ENCODE measurements around the gene SRI.

The SRI gene

DNA sequence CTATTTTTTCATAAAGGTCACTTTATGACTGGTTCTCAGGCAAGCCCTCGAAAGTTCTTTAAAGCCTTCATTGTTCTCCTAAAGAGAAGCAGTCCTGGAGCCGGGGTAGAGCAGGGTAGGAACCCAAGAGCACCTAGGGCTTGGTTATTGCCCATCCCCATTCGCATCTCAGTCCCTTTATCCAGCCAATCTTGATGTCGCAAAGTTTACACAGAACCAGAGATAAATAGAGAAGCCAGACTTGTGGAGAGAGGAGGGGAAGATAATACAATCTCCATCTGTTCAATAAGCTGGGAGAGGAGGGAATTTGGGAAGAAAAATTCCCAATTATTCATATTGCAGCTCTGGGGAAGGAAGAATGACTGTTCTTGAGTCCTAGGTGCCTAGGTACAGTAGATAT, 6.4 kb upstream of the SRI start:
- no peak for DNase-seq (ENCODE audit: low spot score)

GRCh38 chr7:88224601-88225275, 4.9 kb upstream of the SRI start:
- DNase-seq (ENCODE audit: low spot score), result no peak

DNA sequence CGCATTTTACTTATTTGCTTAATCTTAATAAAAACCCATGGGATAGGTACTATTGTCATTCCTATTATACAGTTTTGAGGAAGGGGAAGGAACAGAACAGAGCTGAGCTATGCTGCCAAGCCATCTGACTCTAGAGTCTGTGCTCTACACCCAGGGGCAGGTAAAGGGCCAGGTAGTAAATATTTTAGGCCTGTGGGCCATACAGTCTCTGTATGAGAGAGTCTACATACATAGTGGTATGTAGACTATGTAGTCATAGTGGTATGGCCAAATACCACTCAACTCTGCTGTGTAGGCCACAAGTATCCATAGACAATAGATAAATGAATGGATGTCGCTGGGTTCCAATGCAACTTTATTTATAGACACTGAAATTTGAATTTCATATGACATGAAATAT, 3.4 kb upstream of the SRI start:
- DNase-seq (ENCODE audit: low spot score), result no peak

- peak; percentile 45 for DNase-seq (ENCODE audit: low spot score)
Measured at GRCh38 chr7:88218836-88219605, 817 bp downstream of the SRI start.

GRCh38 chr7:88218429-88218745, 1.5 kb downstream of the SRI start:
- no peak for DNase-seq (ENCODE audit: low spot score)

DNA sequence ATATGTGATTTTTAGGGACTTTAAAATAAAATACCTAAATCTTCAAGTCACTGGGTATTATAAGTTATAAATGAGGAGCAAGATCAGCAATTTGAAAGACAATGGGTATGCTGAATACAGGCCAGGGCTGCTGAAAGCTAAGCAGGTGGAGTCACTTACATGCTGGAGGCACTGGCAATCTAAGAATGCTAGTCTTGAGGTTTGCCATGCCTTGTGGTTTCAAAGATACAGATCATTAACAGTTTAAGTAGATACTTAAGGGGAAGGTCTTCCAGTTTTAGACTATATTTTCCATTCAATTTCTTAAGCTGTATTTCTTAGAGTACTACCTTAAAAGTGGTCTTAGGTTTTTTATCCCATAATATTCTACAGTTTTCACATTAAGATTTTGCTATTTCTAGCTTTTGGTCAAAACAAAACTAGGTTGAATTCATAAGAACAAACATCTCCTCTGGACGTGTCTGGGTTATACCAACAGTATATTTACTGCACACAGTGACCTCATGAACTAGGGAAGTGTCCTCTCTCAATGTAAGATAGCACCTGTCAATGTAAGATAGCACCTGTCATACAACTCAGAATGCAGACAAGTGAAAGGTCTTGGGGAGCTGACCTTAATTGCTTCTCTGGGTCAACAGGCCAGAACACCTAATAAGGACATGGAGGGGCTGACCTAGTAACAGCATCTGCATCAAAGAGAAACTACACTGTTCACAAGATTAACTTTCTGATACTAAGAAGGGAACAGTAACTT, 2.0 kb downstream of the SRI start:
- peak; percentile 23 for DNase-seq (ENCODE audit: low spot score)

- no peak for DNase-seq (ENCODE audit: low spot score)
Measured at GRCh38 chr7:88216276-88216675, 3.6 kb downstream of the SRI start.

- DNase-seq (ENCODE audit: low spot score), result no peak
Measured at GRCh38 chr7:88215295-88215694, 4.5 kb downstream of the SRI start.

- DNase-seq (ENCODE audit: low spot score), result no peak
Measured at GRCh38 chr7:88214456-88214855, 5.4 kb downstream of the SRI start.

- no peak for DNase-seq (ENCODE audit: low spot score)
Measured at GRCh38 chr7:88212918-88213317, 6.9 kb downstream of the SRI start.

GRCh38 chr7:88208521-88208920, 11.3 kb downstream of the SRI start:
- no peak for DNase-seq (ENCODE audit: low spot score)

DNA sequence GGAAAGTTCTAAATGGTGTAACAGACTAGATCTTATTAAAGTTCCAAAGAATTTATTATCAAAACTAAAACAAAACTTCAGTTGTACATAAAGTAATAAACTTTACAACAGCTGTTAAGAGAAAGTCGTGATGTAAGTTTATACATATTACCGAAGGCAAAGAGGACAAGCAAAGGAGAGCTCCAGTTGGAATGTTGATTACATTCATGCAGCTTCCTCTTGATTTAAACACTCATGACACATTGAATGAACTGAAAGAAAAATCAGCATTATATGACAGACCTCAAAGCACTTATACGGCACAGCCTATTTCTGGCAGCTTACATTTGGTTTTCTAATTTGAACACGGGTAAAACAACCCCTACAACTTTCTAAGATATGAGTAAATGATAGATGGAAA, 13.6 kb downstream of the SRI start:
- no peak for DNase-seq (ENCODE audit: low spot score)

DNA sequence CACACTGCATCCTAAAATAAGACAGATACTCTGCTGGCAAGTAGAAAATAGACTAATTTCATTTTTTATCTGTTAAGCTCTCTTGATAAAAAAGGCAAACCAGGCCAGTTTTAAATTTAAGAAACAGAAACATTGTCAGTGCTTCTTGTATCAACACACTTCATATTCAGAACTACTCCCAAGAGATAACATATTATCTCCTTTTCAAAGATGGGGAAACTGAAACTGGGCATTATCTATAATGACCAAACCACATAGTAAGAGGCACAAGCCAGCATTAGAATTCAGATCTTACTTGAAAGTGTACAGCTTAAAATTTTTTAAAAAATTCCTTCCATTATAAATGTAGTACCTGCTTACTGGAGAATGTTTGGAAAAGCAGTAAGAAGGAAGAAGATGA, 14.7 kb downstream of the SRI start:
- no peak for DNase-seq (ENCODE audit: low spot score)

DNA sequence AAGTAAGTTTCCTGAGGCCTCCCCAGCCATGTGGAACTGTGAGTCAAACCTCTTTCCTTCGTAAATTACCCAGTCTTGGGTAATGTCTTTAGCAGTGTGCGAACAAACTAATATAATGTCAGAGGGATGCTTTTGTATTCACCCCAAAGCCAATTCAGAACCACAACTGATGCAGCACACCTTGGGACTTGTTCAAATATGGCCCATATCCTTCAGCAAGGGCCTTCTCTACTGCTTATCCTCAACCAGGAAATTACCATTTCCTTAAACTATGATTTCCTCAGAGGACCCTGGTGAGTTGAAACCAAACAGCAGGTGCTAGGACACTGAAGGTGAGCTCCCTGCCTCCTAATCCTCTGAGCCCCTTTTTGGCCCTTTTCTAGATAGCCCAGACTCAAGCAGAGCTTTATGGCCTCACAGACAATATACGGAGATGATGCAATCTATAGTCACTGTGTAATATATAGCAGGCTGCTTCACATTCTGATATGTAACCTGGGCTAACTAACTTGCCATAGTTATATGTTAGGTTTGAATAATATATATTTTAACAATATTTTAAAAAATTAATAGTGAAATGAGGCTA, 15.2 kb downstream of the SRI start:
- no peak for DNase-seq (ENCODE audit: low spot score)

GRCh38 chr7:88203401-88203800, 16.4 kb downstream of the SRI start:
- DNase-seq (ENCODE audit: low spot score), result no peak

GRCh38 chr7:88202799-88203198, 17.0 kb downstream of the SRI start:
- no peak for DNase-seq (ENCODE audit: low spot score)

DNA sequence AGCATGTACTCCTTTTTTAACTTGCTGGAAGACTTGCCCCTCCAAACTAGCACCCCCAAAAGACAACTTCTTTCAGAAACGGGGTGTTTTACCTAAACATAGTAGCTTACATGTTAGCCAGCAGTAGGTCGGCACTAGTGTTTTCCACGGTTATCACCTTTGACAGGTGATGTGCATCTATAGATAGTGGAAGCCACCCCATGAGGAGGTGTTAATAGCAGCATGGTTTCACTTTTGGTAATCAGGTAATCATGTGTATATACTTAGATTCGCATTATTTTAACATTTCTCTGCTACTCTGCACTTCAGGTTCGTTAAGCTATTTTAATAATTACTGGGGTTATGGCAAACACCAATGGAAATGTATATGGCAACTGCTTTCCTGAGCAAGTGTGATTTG, 17.6 kb downstream of the SRI start:
- DNase-seq (ENCODE audit: low spot score), result no peak

DNA sequence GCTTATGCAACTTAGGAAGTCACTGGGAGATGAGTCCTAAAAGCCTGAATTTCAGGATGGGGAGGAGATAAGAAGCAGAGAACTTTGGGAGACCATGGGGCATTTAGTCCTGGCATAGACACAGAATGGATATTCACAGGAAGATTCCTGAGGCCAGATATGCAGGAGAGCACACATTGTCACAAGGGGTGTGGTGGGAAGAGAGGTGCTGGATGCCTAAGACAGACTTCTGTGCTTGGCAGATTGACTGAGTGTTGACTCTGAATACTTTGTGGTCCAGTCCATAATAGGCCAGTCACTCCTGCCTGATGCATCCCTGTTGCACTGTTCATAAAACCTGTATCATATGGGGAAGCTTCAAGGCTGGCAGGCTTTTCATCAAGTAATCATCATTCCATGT, 18.5 kb downstream of the SRI start:
- DNase-seq (ENCODE audit: low spot score), result no peak

DNA sequence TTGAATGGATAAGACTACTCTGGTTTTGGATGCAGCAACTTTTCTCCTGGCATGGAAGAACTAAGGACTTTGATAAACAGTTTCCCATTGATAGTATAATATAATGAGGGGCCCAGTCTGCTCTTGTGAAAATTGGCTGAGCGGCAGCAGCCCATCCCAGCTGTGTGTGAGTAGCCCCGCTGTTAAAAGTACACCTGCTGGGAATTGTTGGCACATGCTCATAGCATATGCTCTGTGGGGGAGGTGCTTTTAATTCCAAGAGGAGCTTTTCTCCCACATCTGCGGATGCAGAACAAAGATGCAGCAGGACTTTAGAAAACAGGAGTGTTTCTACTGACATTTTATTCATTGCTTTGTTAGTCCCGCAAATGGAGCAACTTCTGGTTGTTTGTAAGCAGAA, 19.0 kb downstream of the SRI start:
- DNase-seq (ENCODE audit: low spot score), result no peak

DNA sequence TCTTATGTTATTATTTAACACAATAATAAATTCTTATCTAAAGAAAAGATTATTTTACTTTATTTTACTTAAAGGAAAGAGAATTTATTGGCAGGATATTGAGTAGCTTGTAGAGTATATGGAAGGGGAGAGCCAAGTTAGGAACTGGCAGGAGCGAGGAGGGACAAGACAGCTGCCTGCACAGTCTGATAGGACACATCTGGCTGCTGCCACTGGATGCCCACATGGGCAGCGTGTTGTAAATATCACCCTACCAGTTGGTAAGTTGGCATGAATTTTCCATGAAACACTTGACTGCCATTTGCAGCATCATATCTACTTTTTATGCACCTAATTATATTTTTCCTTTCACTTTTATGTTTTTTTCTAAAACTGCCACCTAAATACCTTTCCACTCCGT, 19.6 kb downstream of the SRI start:
- no peak for DNase-seq (ENCODE audit: low spot score)

DNA sequence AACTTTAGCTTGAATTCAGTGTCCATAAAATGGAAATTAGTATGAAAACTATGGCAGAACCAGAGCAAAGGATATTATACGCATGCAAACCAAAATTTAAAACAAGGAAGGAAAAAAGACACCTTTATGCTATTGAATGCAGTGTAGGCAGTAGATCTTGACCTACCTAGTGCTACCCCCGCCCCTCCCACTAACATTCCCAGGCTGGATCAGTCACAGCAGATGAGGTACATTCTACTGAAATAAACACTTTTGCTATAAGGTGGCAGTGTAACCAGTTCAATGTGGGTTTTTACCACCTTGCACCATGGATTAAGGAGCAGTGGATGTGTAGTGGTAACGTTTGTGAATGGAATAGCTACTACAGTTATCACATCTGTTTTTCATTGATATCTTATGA, 27.9 kb downstream of the SRI start:
- no peak for DNase-seq (ENCODE audit: low spot score)

DNA sequence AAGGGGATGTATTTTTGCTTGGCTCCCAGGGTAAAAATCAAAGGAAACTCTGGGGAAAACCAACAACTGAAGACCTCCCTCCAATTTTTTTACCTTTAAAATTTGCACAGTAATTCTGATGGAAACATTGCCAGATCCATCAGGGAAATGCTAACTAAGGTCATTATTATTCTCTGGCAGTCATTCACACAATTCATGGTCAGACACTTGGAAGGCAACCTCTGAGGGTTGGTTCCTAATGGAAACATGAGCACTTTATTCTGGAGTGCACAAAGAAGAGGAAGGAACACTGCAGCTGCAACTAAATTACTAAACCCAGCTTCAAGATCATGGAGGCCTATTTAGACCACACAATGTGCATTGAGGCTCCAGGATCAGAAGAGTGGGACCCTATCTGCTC, 34.2 kb downstream of the SRI start:
- no peak for DNase-seq (ENCODE audit: low spot score)
